HG03175 (cell line): Measurements from ENCODE around the gene EFR3B.

Source experiments
- ATAC-seq: cut with Tn5 transposase; IDR thresholded peaks from one replicate; pipeline ENCODE4 v1.9.1; 2021; ENCODE audit warnings: mild to moderate bottlenecking, moderate library complexity; ENCODE audit not compliant: unreplicated experiment

EFR3B gene

DNA sequence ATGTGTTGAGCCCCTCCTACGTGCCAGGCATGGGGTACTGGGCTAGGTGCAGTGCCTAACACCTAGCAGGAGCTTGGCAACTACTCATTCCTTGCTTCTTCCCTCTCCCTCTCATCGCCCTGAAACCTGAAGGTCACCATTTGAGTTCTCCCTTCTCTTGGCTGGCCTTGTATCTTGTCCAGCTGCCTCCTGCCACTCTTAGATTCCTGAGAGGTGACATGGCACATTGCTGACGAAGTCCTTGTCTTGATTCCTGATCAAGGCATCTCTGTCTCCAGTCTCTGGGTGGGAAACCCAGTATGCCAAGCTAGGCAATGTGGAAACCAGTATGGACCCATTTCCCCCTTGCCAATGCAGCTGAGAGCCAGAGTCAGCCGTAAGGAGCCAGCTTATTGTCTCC is 9.0 kb upstream of the EFR3B start:
- no peak for ATAC-seq

DNA sequence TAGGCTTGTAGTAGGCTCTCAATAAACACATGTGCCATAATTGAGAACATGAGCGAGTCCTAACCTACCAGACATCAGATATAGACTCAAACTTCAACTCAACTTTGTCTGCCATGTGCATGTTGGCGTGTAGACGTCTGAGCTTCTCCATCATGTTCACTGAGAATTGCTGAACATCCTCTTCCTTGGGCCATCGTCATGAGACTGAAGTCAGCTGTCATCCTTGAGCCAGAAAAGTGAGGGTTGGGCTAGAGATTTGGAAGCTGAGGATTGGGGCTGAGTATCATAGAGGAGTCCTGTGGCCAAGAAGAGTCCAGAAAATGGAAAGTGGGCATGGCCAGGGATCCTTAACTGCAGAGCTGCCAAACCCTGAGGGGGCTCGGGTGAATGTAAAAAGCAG is 7.8 kb upstream of the EFR3B start:
- no peak for ATAC-seq

DNA sequence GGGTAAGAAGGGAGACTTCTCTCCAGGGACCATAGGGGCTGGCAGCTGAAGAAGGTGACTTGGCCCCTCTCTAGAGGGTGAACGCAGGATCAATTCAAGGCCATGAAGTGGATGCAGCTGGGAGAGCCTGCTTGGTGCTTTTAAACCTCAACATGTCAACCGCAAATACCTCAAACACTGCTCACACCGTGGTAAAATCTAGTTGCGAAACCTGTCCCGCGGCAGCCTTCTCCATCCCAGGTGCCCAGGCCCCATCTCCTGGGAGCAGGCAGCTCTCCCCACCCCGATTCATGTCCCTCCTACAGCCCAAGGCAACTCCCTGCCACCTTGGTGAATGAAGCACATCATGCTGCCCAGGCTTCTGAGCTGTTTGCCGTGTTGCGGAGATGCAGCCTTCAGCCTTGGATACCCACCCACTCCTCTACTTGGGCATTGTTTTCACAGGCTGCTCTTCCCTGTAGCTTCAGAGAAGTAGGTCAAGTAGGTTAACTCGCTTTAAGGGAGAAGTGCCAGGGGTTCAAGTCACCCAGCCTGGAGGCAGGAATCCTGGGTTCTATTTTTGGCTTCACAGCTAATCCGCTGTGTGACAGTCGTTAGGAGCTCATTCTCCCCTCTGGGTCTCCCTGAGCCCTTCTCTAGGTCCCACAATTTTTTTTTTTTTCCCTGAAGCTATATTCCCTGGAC is 6.2 kb upstream of the EFR3B start:
- ATAC-seq = no peak

DNA sequence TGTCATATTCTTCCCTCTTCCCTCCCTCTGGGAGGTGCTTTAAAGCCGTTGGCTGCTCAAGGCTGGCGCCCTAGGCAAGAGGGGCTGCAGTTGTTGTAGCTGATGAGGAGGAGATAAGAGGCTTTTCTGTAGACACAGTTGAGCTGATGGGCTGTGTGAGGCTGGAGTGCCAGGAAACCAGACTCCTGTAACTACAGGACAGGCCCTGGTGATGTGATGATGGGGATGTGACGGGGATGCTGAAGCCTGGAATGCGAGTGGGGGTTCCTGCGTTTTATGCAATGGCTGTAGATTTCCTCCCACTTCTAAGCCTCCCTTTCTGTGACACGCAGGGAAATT is 5.7 kb upstream of the EFR3B start:
- ATAC-seq = no peak

DNA sequence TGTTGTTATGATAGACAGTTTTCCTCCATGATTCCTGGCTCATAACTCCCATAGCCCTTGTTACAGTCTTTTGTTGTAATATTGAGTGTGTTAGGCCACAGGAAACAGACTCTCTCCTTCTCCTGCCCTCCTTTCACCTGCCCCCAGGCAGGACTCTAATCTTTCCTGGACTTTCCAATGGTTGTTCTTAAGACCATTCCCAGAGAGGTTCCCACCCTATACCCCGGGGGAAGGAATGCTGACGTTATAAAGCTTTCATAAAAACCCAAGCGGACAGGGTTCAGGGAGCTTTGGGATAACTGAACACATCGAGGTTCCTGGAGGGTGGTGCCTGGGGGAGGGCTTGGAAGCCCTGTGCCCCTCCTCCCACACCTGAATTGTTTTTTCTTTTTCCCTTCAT is 2.8 kb upstream of the EFR3B start:
- ATAC-seq = no peak

DNA sequence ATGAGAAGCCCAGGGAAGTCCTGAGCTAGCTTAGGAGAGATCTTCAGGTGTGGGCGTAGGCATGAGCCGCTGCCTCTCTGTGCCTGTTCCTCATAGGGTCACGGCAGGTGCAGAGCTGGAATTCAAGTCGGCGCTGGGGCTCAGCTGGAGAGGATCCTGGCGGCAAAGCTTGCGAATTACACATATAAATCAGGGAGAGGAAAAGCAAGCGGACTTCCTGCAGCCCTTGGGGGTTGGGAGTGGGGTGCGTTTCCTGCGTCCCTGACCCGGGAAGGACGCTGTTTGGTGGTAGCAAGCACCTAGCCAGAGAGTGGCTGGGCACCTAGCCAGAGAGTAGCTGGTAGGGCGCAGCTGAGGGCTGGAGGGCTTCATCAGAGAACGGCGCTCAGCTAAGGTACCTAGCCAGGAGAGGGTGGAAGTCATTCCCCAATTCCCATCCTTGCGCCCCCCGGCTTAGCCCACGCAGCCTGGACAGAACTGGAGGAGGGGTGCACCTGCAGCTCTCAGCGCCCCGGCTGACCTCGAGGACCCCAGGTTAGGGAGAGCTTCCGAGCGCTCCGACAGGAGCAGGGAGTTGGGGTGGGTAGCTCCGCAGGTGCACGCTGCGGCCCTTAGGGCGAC is 459 bp upstream of the EFR3B start:
- peak; percentile 5 for ATAC-seq

DNA sequence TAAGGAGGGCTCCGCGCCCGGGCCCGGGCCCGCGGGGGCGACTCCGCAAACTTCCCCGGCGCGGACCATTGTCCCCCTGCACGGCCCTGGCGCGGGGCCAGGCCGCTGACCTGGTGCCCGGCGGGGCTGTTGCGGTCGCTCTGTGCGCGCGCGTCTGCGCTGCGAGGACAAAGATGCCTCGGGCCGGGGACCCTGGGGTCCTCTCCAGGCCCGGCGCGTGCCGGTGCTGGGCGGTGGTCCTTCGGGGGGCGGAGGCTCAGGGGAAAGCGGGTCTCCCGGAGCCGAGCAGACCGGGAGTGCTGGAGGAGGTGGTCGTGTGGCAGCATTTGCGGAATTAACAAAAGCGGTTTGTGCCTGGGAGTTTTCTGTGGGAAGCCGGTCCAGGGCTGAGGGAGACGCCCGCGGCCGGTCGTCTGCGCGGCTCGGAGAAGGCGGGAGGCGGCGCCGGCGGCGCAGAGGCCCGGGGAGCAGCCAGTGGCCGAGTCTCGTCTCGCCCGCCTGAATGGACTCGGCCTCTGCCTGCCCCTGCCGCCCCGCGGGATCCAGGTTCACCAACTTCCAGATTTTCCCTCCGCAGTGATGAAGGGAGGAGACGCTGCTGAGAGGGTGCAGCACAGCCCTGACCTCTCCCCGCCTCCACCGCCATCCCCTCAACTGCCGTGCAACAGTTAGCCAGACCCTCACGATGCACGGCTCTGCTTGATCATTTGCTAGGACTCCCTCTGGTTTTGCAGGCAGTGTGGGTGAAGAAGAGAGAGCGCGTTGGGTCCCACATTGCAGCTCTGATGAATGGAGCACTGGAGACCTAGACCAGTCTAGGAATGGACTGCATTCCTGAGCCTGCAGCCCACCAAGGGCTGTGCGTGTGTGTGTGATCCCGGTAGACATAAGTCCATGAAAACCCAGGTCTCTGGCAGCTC is 705 bp downstream of the EFR3B start:
- ATAC-seq = peak; percentile 12

DNA sequence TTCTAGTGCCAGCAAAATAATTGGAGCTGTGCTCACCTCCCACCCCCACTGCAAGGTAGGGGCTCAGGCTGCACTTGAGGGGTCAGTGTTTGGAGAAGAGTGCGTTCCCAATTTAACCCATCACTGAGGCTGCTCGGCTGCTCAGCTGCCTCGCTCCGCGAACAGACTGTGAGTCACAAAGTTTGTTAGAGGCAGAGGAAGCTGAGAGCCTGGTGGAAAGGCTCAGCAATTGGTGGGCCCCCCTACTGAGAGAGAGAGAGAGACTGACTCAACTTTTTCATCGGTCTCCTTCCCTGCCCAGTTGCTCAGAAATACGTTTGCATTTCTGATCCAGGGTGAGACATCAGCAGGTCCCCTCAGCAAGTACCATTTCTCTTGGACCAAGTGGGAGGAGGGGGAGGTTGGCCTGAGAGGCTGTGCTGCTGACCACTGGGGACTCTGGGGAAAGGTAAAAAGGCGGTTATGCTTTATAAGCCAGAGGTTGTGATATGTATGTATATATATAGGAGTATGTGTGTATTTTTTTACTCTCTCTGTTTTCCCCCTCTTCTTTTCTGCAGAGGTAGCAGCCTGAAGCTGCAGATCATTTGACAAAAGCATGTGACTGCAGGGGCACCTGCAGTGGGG is 1.5 kb downstream of the EFR3B start:
- ATAC-seq = no peak

DNA sequence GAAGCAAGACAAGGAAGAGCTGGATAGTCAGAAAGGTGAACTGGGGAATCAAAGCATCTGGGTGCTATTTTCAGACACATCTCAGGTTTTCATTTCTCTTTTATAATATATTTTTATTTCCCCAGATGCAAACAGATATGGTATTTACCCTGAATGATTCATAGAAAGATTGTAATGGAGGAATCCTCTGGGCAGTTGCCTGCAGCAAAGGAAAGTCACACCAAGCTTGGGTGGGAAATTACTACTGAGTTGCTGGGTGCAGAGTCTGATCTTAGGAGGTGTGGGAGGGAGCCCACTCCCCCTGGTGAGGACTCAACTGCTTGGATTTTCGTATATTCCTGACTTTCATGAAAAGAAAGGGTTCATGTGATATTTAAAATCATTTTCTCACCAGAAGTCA is 2.1 kb downstream of the EFR3B start:
- ATAC-seq = no peak

DNA sequence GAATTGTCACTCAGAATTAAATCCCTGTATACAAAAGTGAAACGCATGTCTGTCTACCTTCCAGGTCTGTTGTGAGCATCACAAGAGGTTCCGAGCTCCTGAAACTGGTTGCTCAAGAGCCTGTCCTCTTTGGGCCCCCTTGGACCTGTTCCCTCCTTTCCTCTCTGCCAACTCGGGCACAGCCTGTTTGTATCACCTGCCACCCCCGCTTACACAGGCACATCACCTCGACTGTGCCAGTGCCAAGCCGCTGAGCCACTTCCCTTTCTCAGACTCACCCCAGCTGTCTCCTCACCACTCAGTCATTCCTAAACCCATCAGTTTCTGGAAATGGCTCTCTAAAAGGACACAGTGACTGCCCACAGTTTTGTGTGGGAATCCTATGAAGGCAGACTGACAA is 3.1 kb downstream of the EFR3B start:
- ATAC-seq = no peak

DNA sequence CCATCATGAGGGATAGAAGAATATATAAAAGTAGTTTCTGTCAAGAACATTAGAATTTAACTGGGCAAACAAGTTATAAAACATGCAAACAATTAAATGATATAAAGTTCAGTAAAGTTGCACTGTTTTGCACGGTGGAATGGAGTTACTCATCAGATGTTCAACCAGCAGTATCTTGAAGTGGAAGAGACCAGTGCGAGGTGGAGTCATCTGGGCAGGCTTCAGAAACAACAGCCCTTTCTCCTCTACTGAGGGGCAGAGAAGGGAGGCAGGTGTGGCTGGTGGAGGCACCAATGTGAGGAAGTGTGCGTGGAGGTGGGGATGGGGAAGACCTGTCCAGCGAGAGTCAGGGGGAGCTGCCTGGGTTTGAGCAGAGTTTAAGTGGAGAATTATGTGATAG is 7.5 kb downstream of the EFR3B start:
- ATAC-seq = no peak

DNA sequence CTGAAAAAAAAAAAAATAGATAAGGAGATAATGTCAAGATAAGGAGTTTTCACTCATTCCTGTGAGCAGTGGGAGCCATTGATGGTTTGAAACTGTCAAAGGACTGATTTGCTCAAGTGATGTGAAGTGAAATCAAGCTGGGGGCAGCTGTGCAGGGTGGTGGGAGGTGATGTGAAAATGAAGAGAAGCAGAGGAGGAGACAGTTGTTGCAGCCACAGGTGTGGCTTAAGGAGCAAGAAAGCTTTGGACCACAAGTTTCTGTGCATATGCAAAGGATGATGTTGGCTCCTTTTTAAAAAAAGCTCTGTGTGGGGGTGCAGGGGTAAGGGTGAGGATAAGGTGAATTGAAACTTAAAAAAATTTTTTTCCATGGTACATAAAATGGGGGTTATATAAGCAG is 8.3 kb downstream of the EFR3B start:
- ATAC-seq = no peak

DNA sequence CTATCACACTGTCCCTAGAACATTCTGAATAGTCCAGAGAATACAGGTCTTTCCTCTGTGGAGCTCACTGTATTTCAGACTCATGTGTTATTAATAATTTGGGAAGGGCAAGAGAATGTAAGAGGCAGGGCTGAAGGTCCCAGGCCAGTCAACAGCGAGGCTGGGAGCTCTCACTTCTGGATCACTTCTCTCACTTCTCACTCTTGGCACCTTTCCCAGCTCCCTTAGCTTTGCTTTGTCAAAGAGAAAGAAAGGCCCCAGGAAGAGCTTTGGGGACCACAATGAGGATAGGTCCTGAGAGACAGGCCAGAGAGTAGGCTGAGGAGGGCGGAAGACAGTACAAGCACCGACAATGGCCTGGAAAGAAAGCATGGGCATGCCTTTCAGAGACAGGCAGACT is 11.2 kb downstream of the EFR3B start:
- ATAC-seq = no peak

DNA sequence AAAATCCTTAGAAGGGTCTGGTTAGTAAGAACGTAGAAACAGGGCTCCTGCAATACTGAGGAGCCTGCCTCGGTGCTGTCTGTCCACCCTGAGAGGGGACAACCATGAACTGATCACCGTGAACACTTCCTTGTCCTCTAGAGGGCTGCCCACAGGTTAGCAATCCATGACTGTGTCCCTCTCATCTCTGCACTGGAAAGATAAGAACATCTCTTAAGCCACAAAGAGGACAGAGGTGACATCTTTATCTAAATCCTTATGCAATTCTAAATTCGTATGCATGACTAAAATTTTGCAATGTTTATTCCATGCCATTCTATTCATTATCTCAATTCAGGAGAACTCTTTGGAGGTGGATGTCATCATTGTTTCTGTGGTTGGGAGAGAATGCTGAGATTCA is 12.8 kb downstream of the EFR3B start:
- no peak for ATAC-seq

DNA sequence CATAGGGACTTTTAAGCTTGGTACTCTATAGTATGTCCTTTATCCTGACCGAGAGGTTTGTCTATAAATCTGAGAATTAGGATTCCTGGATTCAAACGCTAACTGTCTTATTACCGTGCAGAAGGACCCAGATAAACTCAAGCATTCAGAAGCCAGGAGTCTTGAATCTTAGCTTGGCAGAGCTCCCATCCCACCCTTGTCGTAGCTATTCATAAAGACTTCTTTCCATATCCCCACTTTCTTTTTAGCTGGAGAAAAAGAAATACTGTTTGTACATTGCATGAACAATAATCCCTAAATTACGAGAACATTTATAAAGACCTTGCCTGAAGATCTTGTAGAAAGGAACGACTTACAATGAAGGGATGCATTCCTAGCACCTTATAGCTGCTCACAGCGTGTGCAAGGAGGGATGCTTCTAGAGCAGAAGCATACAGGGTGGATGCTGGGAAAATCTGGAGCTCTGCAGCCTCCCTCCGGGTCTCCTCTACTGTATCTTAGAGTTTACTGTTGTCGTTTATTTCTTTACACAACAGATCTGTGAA is 13.6 kb downstream of the EFR3B start:
- ATAC-seq = no peak

DNA sequence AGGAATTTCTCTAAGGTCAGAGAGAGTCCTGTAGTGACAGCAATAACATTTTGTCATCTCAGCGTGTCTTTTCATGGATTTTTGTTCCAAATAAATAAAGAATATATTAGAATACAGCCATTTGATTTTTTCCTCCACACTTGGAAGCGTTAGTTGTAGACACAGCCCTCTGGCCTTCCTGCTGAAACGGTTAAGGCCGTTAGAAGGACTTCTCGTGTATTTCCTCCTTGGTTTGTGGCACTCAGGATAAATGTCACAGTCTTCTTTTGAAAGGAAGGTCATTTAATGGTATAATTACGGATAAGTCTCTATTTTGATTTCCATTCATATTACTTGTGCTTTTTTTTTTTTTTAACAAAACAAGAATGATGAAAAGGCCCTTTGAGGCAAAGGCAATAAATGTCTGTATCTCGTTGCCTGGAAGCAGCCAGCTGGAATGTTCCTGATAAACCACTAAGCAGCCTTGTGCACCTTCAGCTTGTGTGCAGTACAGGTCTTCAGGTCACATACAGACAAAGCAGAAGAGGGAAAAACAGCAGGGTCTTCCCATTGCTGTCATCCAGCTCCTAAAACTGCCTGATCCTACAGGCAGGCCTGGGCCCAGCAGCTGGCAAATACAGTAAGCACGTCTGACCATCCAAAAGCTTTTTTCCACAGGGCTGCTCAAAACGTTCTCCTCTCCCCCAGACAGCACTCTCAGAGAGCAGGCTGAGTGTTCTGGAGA is 14.4 kb downstream of the EFR3B start:
- no peak for ATAC-seq

DNA sequence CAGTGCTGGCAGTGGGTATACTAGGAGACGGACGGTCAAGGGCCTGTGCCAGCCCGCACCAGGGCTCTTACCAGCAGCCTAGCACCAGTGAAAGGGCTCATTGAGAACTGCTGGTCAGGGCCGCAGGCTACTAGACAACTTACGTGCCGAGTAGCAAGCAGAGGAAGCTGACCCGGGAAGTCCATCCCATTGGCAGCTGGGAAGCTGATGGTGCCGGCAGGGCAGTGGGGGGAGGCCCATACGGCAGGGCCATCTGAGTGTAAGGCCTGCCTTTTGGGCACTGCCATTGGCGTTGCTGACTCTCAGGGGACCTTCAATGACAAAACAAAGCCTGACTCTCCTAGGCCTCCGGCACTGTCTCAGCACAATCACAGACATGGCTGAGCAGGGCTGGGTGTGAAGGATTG is 20.6 kb downstream of the EFR3B start:
- ATAC-seq = no peak

DNA sequence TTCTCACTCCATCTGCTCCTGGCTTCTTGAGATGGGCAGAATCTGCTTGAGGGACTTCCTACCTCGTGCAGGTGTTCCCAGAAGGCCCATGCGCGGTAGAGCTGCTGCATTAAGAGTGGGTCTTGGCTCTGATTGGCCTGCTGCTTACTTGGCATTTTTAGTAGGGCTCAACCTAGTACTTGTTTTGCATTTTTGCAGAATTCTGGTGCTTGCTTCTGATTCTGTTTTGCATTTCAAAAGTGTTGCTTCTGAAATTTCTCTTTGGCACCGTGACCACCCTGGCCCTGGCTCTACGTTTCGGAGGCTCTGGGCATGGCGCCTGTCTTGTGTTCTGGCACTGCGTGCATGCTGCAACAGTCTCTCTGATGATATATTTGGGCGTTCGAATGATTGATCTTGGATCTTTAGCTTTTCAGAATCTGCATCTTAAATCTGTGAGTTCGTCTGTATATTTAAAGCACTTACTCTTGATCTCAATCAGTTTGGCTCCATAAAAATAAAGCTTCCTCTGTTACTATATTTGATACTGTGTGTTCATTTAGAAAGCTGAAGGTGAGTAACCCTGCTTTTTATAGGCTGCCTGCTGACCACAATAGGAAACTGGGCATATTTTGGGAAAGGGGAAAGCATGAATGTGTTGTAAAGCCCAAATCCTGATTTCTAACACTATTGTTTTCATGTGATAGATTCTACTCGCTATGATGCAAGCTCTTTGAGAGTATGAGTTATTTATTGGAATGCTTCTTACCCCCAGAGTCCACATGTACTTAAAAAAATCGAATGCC is 22.2 kb downstream of the EFR3B start:
- no peak for ATAC-seq

DNA sequence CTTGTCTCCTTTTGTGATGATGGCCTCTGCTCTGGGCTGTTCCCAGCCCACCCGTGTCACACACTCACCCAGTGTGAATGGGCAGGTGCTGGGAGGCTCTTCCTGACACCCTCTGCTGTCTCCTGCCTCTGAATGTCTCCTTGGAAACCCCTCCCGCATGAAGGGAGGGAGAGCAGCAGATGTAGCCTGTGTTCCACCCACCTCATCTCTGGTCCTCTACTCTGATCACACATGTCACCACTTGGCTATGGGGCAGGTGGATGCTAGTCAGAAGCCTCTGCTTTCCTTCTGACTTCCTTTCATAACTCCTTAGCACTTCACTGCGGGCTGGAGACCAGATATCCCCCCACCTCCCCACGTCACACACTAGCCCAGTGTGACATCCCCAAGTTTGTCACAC is 23.9 kb downstream of the EFR3B start:
- no peak for ATAC-seq

DNA sequence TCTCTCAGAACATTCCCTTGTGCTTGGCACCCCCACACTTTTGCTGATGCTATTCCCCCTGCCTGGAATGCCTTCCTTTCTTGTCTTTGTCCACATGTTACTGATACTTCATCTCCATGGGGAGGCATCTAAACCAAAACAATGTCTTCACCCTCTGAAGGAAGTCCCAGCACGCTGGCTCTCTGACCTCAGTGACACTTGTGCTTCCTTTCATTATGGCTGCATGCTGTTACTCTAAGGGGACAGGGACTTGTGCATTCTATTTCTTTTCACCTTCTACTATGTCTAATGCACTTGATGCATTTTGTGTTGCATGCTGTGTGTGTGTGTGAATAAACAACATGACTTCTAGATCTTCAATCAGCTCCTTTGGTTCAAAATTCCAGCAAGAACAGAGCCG is 24.6 kb downstream of the EFR3B start:
- no peak for ATAC-seq
